ENCODE data around the gene MRPS5.

- TF ChIP-seq CTCF (IDR thresholded peaks at IDR 0.05; ENCODE audit: borderline replicate concordance, extremely low read depth, low read length, poor library complexity, severe bottlenecking) (no peak), EZH2 (IDR thresholded peaks at IDR 0.05; ENCODE audit: borderline replicate concordance, low read depth, low read length, severe bottlenecking) (no peak)
These were observed 38.3 kb upstream of the MRPS5 start, which contains the start of gene ZNF514 for GRCh38 chr2:95159690-95160449.
